ENCODE measurements around the gene SPACA7. TPM values are rescaled to one million over a fixed set of nuclear protein-coding genes. Genes with fewer than 3 reads are reported as not detected.

Gene SPACA7
- total and polyA plus RNA-seq, 2 of the 13 experiments (the other 11 are each of a cell fraction or from before 2014, with no cell fraction given), result not detected

DNA sequence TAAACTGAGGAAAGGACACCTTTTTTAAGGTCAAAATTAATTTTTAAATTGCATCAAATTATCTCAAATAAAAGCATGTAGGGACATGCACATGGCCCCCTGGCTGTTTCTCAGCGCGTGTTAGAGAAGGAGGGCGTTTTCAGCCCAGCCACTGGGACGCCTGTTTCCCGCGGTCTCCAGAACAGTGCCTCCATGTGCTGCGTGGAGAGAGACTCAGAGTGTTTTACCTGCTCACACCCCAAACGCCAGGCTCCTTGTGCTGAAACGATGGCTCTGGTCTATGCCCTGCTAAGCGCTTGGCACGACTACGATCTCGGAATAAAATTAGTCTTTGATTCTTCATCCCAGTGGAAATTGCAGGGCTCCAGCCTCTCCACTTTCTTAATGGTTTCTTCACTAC lies 20.0 kb upstream of the SPACA7 start (continued):
- TF ChIP-seq, protein P1, sequence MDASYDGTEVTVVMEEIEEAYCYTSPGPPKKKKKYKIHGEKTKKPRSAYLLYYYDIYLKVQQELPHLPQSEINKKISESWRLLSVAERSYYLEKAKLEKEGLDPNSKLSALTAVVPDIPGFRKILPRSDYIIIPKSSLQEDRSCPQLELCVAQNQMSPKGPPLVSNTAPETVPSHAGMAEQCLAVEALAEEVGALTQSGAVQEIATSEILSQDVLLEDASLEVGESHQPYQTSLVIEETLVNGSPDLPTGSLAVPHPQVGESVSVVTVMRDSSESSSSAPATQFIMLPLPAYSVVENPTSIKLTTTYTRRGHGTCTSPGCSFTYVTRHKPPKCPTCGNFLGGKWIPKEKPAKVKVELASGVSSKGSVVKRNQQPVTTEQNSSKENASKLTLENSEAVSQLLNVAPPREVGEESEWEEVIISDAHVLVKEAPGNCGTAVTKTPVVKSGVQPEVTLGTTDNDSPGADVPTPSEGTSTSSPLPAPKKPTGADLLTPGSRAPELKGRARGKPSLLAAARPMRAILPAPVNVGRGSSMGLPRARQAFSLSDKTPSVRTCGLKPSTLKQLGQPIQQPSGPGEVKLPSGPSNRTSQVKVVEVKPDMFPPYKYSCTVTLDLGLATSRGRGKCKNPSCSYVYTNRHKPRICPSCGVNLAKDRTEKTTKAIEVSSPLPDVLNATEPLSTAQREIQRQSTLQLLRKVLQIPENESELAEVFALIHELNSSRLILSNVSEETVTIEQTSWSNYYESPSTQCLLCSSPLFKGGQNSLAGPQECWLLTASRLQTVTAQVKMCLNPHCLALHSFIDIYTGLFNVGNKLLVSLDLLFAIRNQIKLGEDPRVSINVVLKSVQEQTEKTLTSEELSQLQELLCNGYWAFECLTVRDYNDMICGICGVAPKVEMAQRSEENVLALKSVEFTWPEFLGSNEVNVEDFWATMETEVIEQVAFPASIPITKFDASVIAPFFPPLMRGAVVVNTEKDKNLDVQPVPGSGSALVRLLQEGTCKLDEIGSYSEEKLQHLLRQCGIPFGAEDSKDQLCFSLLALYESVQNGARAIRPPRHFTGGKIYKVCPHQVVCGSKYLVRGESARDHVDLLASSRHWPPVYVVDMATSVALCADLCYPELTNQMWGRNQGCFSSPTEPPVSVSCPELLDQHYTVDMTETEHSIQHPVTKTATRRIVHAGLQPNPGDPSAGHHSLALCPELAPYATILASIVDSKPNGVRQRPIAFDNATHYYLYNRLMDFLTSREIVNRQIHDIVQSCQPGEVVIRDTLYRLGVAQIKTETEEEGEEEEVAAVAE (CRISPR knock-in tag; IDR thresholded peaks at IDR 0.05; ENCODE audit: borderline replicate concordance), result no peak
- TF ChIP-seq, protein P2, sequence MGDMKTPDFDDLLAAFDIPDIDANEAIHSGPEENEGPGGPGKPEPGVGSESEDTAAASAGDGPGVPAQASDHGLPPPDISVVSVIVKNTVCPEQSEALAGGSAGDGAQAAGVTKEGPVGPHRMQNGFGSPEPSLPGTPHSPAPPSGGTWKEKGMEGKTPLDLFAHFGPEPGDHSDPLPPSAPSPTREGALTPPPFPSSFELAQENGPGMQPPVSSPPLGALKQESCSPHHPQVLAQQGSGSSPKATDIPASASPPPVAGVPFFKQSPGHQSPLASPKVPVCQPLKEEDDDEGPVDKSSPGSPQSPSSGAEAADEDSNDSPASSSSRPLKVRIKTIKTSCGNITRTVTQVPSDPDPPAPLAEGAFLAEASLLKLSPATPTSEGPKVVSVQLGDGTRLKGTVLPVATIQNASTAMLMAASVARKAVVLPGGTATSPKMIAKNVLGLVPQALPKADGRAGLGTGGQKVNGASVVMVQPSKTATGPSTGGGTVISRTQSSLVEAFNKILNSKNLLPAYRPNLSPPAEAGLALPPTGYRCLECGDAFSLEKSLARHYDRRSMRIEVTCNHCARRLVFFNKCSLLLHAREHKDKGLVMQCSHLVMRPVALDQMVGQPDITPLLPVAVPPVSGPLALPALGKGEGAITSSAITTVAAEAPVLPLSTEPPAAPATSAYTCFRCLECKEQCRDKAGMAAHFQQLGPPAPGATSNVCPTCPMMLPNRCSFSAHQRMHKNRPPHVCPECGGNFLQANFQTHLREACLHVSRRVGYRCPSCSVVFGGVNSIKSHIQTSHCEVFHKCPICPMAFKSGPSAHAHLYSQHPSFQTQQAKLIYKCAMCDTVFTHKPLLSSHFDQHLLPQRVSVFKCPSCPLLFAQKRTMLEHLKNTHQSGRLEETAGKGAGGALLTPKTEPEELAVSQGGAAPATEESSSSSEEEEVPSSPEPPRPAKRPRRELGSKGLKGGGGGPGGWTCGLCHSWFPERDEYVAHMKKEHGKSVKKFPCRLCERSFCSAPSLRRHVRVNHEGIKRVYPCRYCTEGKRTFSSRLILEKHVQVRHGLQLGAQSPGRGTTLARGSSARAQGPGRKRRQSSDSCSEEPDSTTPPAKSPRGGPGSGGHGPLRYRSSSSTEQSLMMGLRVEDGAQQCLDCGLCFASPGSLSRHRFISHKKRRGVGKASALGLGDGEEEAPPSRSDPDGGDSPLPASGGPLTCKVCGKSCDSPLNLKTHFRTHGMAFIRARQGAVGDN (CRISPR knock-in tag; IDR thresholded peaks at IDR 0.05), result no peak
- TF ChIP-seq ZFP1 (CRISPR knock-in tag; IDR thresholded peaks at IDR 0.05) (no peak), ZFP41 (CRISPR knock-in tag; IDR thresholded peaks at IDR 0.05; ENCODE audit: borderline replicate concordance) (no peak)

DNA sequence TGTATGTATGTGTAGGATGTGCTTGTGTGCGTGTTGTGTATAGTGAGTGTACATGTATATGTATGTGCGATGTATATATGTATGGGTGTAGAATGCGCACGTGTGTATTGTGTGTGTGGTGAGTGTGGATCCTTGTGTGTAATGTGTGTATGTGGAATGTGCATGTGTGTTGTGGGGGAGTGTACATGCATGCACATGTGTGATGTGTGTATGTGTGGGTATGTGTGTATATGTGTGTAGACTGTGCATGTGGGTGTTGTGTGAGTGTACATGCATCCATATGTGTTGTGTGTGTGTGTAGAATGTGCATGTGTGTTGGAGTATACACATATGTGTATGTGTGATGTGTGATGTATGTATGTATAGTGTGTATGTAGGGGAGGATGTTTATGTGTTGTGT lies 18.0 kb upstream of the SPACA7 start:
- no peak overlapping the region for H3K4me3 ChIP-seq (replicated peaks in 1 of 3; ENCODE audit: insufficient read depth in 1 of 3, low read depth in 2 of 3, low read length in 3 of 3)
- H4K20me1 ChIP-seq (ENCODE audit: insufficient read depth, low read length), result no peaks in the 10 kb centered on the region
- H3K27me3 ChIP-seq (ENCODE audit: control insufficient read depth in 1 of 2, insufficient read depth in 2 of 2, low read length in 2 of 2), result peaks cover 1 to 9% of the 10 kb centered on the region in 2 experiments; a peak in 4 of 5 replicates
- ATAC-seq (no peak), DNase-seq (ENCODE audit: low spot score) (no peak), FAIRE-seq (no peak)
- H3K9me3 ChIP-seq (ENCODE audit: low read length), result no peaks in the 10 kb centered on the region
- H3K36me3 ChIP-seq (replicated peaks in 1 of 2; ENCODE audit: control insufficient read depth in 1 of 2, insufficient read depth in 2 of 2, low read length in 2 of 2), result no peaks in the 10 kb centered on the region
- ChIA-PET POLR2A (no interaction called here), CTCF (ENCODE audit: low intra/inter-chr PET ratio, low total read pairs) (no interaction called here)
- no TSS peak for BruUV-seq (replicated peaks)
- no peak overlapping the region for H2AFZ ChIP-seq (ENCODE audit: low read length)
- H3K79me2 ChIP-seq (ENCODE audit: insufficient read depth, low read length), result no peaks in the 10 kb centered on the region
- H3K4me2 ChIP-seq (ENCODE audit: low read depth, low read length), result no peak overlapping the region
- TF ChIP-seq, protein P3, sequence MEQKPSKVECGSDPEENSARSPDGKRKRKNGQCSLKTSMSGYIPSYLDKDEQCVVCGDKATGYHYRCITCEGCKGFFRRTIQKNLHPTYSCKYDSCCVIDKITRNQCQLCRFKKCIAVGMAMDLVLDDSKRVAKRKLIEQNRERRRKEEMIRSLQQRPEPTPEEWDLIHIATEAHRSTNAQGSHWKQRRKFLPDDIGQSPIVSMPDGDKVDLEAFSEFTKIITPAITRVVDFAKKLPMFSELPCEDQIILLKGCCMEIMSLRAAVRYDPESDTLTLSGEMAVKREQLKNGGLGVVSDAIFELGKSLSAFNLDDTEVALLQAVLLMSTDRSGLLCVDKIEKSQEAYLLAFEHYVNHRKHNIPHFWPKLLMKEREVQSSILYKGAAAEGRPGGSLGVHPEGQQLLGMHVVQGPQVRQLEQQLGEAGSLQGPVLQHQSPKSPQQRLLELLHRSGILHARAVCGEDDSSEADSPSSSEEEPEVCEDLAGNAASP (CRISPR knock-in tag; IDR thresholded peaks at IDR 0.05; ENCODE audit: borderline replicate concordance), result no peak
- peak; percentile 79; the same call in 1 of the 2 replicates for TF ChIP-seq ZNF207 (IDR thresholded peaks at IDR 0.05; ENCODE audit: borderline replicate concordance)
- TF ChIP-seq, protein P4, sequence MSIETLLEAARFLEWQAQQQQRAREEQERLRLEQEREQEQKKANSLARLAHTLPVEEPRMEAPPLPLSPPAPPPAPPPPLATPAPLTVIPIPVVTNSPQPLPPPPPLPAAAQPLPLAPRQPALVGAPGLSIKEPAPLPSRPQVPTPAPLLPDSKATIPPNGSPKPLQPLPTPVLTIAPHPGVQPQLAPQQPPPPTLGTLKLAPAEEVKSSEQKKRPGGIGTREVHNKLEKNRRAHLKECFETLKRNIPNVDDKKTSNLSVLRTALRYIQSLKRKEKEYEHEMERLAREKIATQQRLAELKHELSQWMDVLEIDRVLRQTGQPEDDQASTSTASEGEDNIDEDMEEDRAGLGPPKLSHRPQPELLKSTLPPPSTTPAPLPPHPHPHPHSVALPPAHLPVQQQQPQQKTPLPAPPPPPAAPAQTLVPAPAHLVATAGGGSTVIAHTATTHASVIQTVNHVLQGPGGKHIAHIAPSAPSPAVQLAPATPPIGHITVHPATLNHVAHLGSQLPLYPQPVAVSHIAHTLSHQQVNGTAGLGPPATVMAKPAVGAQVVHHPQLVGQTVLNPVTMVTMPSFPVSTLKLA (IDR thresholded peaks at IDR 0.05), result peak; percentile 66; the same call in 1 of the 2 replicates
- no peaks in the 10 kb centered on the region for H3K4me1 ChIP-seq (ENCODE audit: insufficient read depth, low read length)
- H3K9ac ChIP-seq (ENCODE audit: insufficient read depth, low read depth, low read length), result no peak overlapping the region
- in situ Hi-C loops (cut with HindIII; ENCODE audit: extremely low pct_ligation_motif_present, low pct_unique_long_range_greater_than_20kb) (no loop called here), intact Hi-C loops (cut with micrococcal nuclease; ENCODE audit: unreplicated experiment) (no loop called here)
- no peak overlapping the region for H3K27ac ChIP-seq (ENCODE audit: extremely low read length, insufficient read depth, low read length)
- whole genome bisulfite sequencing (ENCODE audit: low lambda C conversion rate), result 71% methylated on average over 4 of the region's 4 CpGs

Data from HepG2 (cell line).